Karpas-422 (cell line): ENCODE measurements around the gene PTGES3L. TPM values are rescaled to one million over a fixed set of nuclear protein-coding genes. Genes with fewer than 3 reads are reported as not detected.
"Not testable (repeated sequence)": the region's sequence is repeated elsewhere in the genome, so short reads cannot be mapped to it uniquely, and the experiment has no call there.

ENCODE experiments used
- DNase-seq: peaks from one replicate; pipeline ENCODE4 v3.0.0-alpha.2; 2015
- H2AFZ ChIP-seq: fragments of 200-600 bp; sonication (generic); 2 replicates; pipeline ENCODE4 v1.6.1; 2014; ENCODE audit warnings: antibody characterized with exemption, low read length, mixed read lengths
- H3K27ac ChIP-seq: fragments of 200-600 bp; sonication (generic); 2 replicates; pipeline ENCODE4 v1.5.1; 2014; ENCODE audit warnings: mild to moderate bottlenecking, low read length, moderate library complexity
- H3K27me3 ChIP-seq: fragments of 200-600 bp; sonication (generic); 2 replicates; pipeline ENCODE4 v1.6.1; 2014; ENCODE audit warnings: low read length, mixed read lengths
- H3K36me3 ChIP-seq: fragments of 200-600 bp; sonication (generic); 2 replicates; pipeline ENCODE4 v1.6.1; 2014; ENCODE audit warnings: low read length, mixed read lengths; ENCODE audit not compliant: insufficient read depth
- H3K4me1 ChIP-seq: fragments of 200-600 bp; sonication (generic); 2 replicates; pipeline ENCODE4 v1.6.1; 2014; ENCODE audit warnings: mild to moderate bottlenecking, low read length, mixed read lengths
- H3K4me2 ChIP-seq: fragments of 200-600 bp; sonication (generic); 2 replicates; pipeline ENCODE4 v1.6.1; 2014; ENCODE audit warnings: low read length, low read depth, mild to moderate bottlenecking; ENCODE audit not compliant: poor library complexity, severe bottlenecking
- H3K4me3 ChIP-seq: fragments of 200-600 bp; sonication (generic); 2 replicates; pipeline ENCODE4 v1.5.1; 2014; ENCODE audit warnings: mild to moderate bottlenecking, antibody characterized with exemption, low read length, mixed read lengths
- H3K79me2 ChIP-seq: fragments of 200-600 bp; sonication (generic); 2 replicates; pipeline ENCODE4 v1.6.1; 2014; ENCODE audit warnings: mild to moderate bottlenecking, low read length, mixed read lengths
- H3K9ac ChIP-seq: fragments of 200-600 bp; sonication (generic); 2 replicates; pipeline ENCODE4 v1.6.0; 2014; ENCODE audit warnings: low read length
- H3K9me2 ChIP-seq: fragments of 200-600 bp; sonication (generic), shearing (Covaris generic); replicated peaks from 2 replicates; pipeline ENCODE4 v1.6.0; 2014; ENCODE audit warnings: mild to moderate bottlenecking, low read length, moderate library complexity; ENCODE audit not compliant: insufficient read depth
- H3K9me3 ChIP-seq: fragments of 300-700, 200-600 bp; sonication (generic); 2 replicates; pipeline ENCODE4 v1.6.1; 2014; ENCODE audit warnings: low read length, mixed read lengths
- H4K20me1 ChIP-seq: fragments of 200-600 bp; sonication (generic); 2 replicates; pipeline ENCODE4 v1.6.1; 2014; ENCODE audit warnings: mild to moderate bottlenecking, antibody characterized with exemption, low read length, low read depth; ENCODE audit not compliant: insufficient read depth
- total RNA-seq: library from RNA; depleted of rRNA; stranded (reverse); fragments of >200 nt; shearing (Covaris generic); gene quantifications from 2 replicates; pipeline ENCODE4 v1.2.3, GENCODE V29; 2014; ENCODE audit warnings: low replicate concordance

PTGES3L gene
- total RNA-seq, 1 experiment from 2014 or later: 0.45 TPM

GRCh38 chr17:43003542-43004172 lies 23.8 kb upstream of the PTGES3L start:
- no peaks in the 10 kb centered on the region for H3K9me3 ChIP-seq
- peaks cover 14% of the 10 kb centered on the region for H3K79me2 ChIP-seq
- H3K27me3 ChIP-seq: no peaks in the 10 kb centered on the region
- H3K27ac ChIP-seq: no peak overlapping the region
- DNase-seq: peak; percentile 61
- peaks cover 14% of the 10 kb centered on the region for H4K20me1 ChIP-seq
- H3K36me3 ChIP-seq: peaks cover 24% of the 10 kb centered on the region
- peaks cover 22% of the 10 kb centered on the region for H3K4me1 ChIP-seq
- H3K9me2 ChIP-seq: no peaks in the 10 kb centered on the region
- H3K4me3 ChIP-seq: no peak overlapping the region
- no peak overlapping the region for H3K9ac ChIP-seq
- no peak overlapping the region for H2AFZ ChIP-seq
- H3K4me2 ChIP-seq: no peak overlapping the region

GRCh38 chr17:43000894-43001293 lies 21.0 kb upstream of the PTGES3L start:
- not testable (repeated sequence) for H3K9me3 ChIP-seq, H3K27me3 ChIP-seq, H3K4me3 ChIP-seq, H3K9me2 ChIP-seq, H3K27ac ChIP-seq, H2AFZ ChIP-seq, H3K4me2 ChIP-seq, H3K9ac ChIP-seq
- Histone ChIP-seq H3K36me3 (peaks cover 24% of the 10 kb centered on the region), H3K79me2 (peaks cover 19% of the 10 kb centered on the region), H4K20me1 (peaks cover 18% of the 10 kb centered on the region), H3K4me1 (peaks cover 22% of the 10 kb centered on the region)
- DNase-seq: peak; percentile 43

GRCh38 chr17:42999003-42999525 lies 19.2 kb upstream of the PTGES3L start:
- Histone ChIP-seq H3K4me1 (peaks cover 22% of the 10 kb centered on the region), H3K9ac (peak overlapping the region; percentile 99), H3K27ac (peak overlapping the region; percentile 87), H3K4me3 (peak overlapping the region; percentile 98), H4K20me1 (peaks cover 18% of the 10 kb centered on the region), H3K36me3 (peaks cover 24% of the 10 kb centered on the region), H3K4me2 (peak overlapping the region; percentile 90), H3K27me3 (no peaks in the 10 kb centered on the region), H3K9me3 (no peaks in the 10 kb centered on the region), H2AFZ (no peak overlapping the region), H3K9me2 (no peaks in the 10 kb centered on the region), H3K79me2 (peaks cover 19% of the 10 kb centered on the region)
- DNase-seq: no peak

GRCh38 chr17:42997984-42998938 lies 18.4 kb upstream of the PTGES3L start, which contains the start of gene RPL27:
Gene RPL27 (plus strand): TSS chr17:42998419. CDS start chr17:42998751, 332 bp downstream.
- H3K4me2 ChIP-seq: peak within 1 kb of the TSS; percentile 90
- H3K4me3 ChIP-seq: peak within 1 kb of the TSS; percentile 98
- peak within 1 kb of the TSS; percentile 99 for H3K9ac ChIP-seq
- H4K20me1 ChIP-seq: peaks cover 18% of the 10 kb centered on the region
- H3K79me2 ChIP-seq: peaks cover 19% of the 10 kb centered on the region
- H3K9me2 ChIP-seq: no peaks in the 10 kb centered on the region
- peak within 1 kb of the TSS; percentile 87 for H3K27ac ChIP-seq
- H3K36me3 ChIP-seq: peaks cover 25% of the 10 kb centered on the region
- H3K4me1 ChIP-seq: peaks cover 22% of the 10 kb centered on the region
- peak; percentile 100 for DNase-seq
- H3K9me3 ChIP-seq: no peaks in the 10 kb centered on the region
- peak within 1 kb of the TSS; percentile 40; the same call in 1 of the 2 replicates for H2AFZ ChIP-seq
- H3K27me3 ChIP-seq: no peaks in the 10 kb centered on the region

GRCh38 chr17:42997390-42997983 lies 17.6 kb upstream of the PTGES3L start:
- Histone ChIP-seq H3K79me2 (peaks cover 19% of the 10 kb centered on the region), H3K9me2 (no peaks in the 10 kb centered on the region), H3K4me1 (peaks cover 22% of the 10 kb centered on the region), H3K4me2 (peak overlapping the region; percentile 75), H3K9me3 (no peaks in the 10 kb centered on the region), H3K27ac (peak overlapping the region; percentile 63), H2AFZ (peak overlapping the region; percentile 40; the same call in 1 of the 2 replicates), H4K20me1 (peaks cover 18% of the 10 kb centered on the region), H3K4me3 (peak overlapping the region; percentile 63), H3K36me3 (peaks cover 28% of the 10 kb centered on the region), H3K9ac (peak overlapping the region; percentile 62), H3K27me3 (no peaks in the 10 kb centered on the region)
- no peak for DNase-seq

- H2AFZ ChIP-seq, H3K79me2 ChIP-seq, H3K4me2 ChIP-seq, H3K9me2 ChIP-seq, DNase-seq, H4K20me1 ChIP-seq, H3K9me3 ChIP-seq, H3K9ac ChIP-seq, H3K27ac ChIP-seq, H3K27me3 ChIP-seq, H3K4me3 ChIP-seq: not testable (repeated sequence)
- H3K36me3 ChIP-seq: peaks cover 35% of the 10 kb centered on the region
- peaks cover 12% of the 10 kb centered on the region for H3K4me1 ChIP-seq
Measured at GRCh38 chr17:42993913-42994312, 14.0 kb upstream of the PTGES3L start.

- Histone ChIP-seq H3K9ac (no peak overlapping the region), H3K4me2 (no peak overlapping the region), H3K4me3 (no peak overlapping the region), H3K9me2 (no peaks in the 10 kb centered on the region), H3K36me3 (peaks cover 41% of the 10 kb centered on the region), H4K20me1 (no peaks in the 10 kb centered on the region), H3K27ac (no peak overlapping the region), H3K4me1 (peaks cover 12% of the 10 kb centered on the region), H3K27me3 (no peaks in the 10 kb centered on the region), H3K9me3 (no peaks in the 10 kb centered on the region), H3K79me2 (0 out of 2 replicates have a peak, but pooled peaks cover 2% of the 10 kb centered on the region), H2AFZ (no peak overlapping the region)
- no peak for DNase-seq
Measured at GRCh38 chr17:42992872-42993271, 13.0 kb upstream of the PTGES3L start.
